ENCODE measurements around the gene MGAT1. TPM values are rescaled to one million over a fixed set of nuclear protein-coding genes. Genes with fewer than 3 reads are reported as not detected.

Gene MGAT1
- total RNA-seq, 1 donor from 2014 or later, result 122 TPM

GRCh38 chr5:180820788-180821321 is 18.2 kb upstream of the MGAT1 start:
- Mint-ChIP-seq H3K27ac (no peak overlapping the region), H3K27me3 (ENCODE audit: low read depth) (no peaks in the 10 kb centered on the region), H3K4me1 (ENCODE audit: low read depth) (peaks cover 34% of the 10 kb centered on the region), H3K4me3 (ENCODE audit: low read depth) (no peak overlapping the region), H3K36me3 (ENCODE audit: low read depth) (no peaks in the 10 kb centered on the region), H3K9me3 (no peaks in the 10 kb centered on the region)
- no peak for DNase-seq (ENCODE audit: low spot score)
- intact Hi-C loops (cut with micrococcal nuclease), result no loop called here

- Mint-ChIP-seq H3K27me3 (ENCODE audit: low read depth) (no peaks in the 10 kb centered on the region), H3K36me3 (ENCODE audit: low read depth) (no peaks in the 10 kb centered on the region), H3K9me3 (no peaks in the 10 kb centered on the region), H3K4me1 (ENCODE audit: low read depth) (peaks cover 32% of the 10 kb centered on the region), H3K27ac (no peak overlapping the region), H3K4me3 (ENCODE audit: low read depth) (no peak overlapping the region)
- no peak for DNase-seq (ENCODE audit: low spot score)
- intact Hi-C loops (cut with micrococcal nuclease), result no loop called here
Measured at GRCh38 chr5:180818677-180819341, 16.2 kb upstream of the MGAT1 start.

GRCh38 chr5:180817893-180818674 is 15.5 kb upstream of the MGAT1 start:
- Mint-ChIP-seq H3K27me3 (ENCODE audit: low read depth) (no peaks in the 10 kb centered on the region), H3K36me3 (ENCODE audit: low read depth) (no peaks in the 10 kb centered on the region), H3K27ac (no peak overlapping the region), H3K9me3 (no peaks in the 10 kb centered on the region), H3K4me1 (ENCODE audit: low read depth) (peaks cover 35% of the 10 kb centered on the region), H3K4me3 (ENCODE audit: low read depth) (no peak overlapping the region)
- intact Hi-C loops (cut with micrococcal nuclease), result no loop called here
- no peak for DNase-seq (ENCODE audit: low spot score)

DNA sequence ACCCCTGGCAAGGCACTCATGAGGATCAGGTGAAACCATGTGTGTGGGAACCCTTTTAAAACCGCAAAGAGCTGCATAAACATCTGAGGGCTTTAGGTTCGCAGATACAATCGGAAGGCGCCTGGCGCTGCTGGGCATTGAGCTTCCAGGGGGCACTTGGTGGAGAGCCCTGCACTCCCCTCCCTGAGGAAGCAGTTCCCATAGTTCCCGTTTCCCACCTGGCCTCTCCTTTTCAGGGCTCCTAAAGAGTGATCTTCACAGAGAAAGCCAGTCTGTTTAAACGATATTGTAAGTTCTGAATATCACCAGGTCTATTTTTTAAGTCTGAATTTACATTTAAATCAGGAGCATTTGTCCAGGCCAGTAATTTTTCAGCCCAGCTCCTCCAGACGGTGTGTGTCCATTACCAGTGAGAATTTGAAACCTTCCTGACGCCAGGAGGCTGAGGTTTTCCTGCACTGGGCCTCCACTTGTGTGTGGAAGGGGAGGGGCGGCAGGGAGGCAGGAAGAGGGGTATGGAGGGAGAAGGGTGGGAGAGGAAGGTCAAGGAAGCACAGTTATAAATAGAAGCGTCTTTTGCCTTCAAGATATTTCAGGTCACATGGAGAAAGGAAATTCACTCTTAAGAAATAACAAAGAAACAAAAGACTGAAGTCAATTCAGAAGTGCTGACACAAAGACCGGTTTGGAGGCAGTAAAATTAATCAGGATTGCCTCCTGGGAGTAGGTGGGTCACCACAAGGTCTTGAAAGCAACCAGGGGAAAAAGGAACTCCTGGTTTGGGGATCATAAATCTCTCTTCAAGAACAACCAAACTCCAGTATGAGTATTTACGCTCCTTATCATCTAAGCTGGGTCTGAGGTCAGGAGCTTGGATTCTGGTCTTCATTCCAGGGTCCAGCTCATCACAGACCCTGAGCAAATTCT is 14.3 kb upstream of the MGAT1 start:
- no peak for DNase-seq (ENCODE audit: low spot score)
- Mint-ChIP-seq H3K9me3 (no peaks in the 10 kb centered on the region), H3K4me3 (ENCODE audit: low read depth) (no peak overlapping the region), H3K36me3 (ENCODE audit: low read depth) (peaks cover under 1% of the 10 kb centered on the region), H3K27ac (no peak overlapping the region), H3K27me3 (ENCODE audit: low read depth) (no peaks in the 10 kb centered on the region), H3K4me1 (ENCODE audit: low read depth) (peaks cover 40% of the 10 kb centered on the region)
- intact Hi-C loops (cut with micrococcal nuclease), result no loop called here

- H3K27me3 Mint-ChIP-seq (ENCODE audit: low read depth), result no peaks in the 10 kb centered on the region
- H3K4me3 Mint-ChIP-seq (ENCODE audit: low read depth), result no peak overlapping the region
- peaks cover 3% of the 10 kb centered on the region for H3K36me3 Mint-ChIP-seq (ENCODE audit: low read depth)
- intact Hi-C loops (cut with micrococcal nuclease), result no loop called here
- H3K9me3 Mint-ChIP-seq, result no peaks in the 10 kb centered on the region
- no peak for DNase-seq (ENCODE audit: low spot score)
- H3K4me1 Mint-ChIP-seq (ENCODE audit: low read depth), result peaks cover 46% of the 10 kb centered on the region
- no peak overlapping the region for H3K27ac Mint-ChIP-seq
Measured at GRCh38 chr5:180815293-180815917, 12.8 kb upstream of the MGAT1 start.

DNA sequence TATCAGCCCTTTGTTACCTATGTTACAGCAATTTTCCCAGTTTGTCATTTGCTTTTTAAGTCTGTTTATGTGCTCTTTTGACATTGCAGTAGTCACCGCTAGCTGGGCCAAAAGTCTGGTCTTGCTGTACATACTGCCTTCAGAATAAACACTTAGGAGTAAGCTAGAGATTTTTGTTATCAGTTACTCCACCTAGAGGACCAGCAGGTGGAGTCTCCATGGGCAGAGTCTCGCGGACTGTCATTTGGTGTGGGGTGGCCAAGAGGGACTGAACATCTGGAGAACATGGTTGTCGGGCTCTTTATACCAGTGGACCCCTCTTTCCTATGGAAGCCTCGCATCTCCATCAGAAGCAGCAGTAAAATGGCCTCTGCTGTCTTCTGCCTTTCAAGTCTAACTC is 10.8 kb upstream of the MGAT1 start:
- H3K4me3 Mint-ChIP-seq (ENCODE audit: low read depth), result no peak overlapping the region
- intact Hi-C loops (cut with micrococcal nuclease), result loop anchor here (5.0 kb wide), 1 partner anchor 449 kb away; the partner anchor contains the start of gene TRIM52
- H3K27me3 Mint-ChIP-seq (ENCODE audit: low read depth), result no peaks in the 10 kb centered on the region
- no peak overlapping the region for H3K27ac Mint-ChIP-seq
- H3K4me1 Mint-ChIP-seq (ENCODE audit: low read depth), result peaks cover 54% of the 10 kb centered on the region
- DNase-seq (ENCODE audit: low spot score), result no peak
- no peaks in the 10 kb centered on the region for H3K9me3 Mint-ChIP-seq
- peaks cover 5% of the 10 kb centered on the region for H3K36me3 Mint-ChIP-seq (ENCODE audit: low read depth)

GRCh38 chr5:180811623-180812124 is 9.1 kb upstream of the MGAT1 start:
- Mint-ChIP-seq H3K9me3 (no peaks in the 10 kb centered on the region), H3K4me1 (ENCODE audit: low read depth) (peaks cover 64% of the 10 kb centered on the region), H3K27ac (peak overlapping the region; percentile 75), H3K4me3 (ENCODE audit: low read depth) (peak overlapping the region; percentile 79), H3K36me3 (ENCODE audit: low read depth) (peaks cover 21% of the 10 kb centered on the region), H3K27me3 (ENCODE audit: low read depth) (no peaks in the 10 kb centered on the region)
- DNase-seq (ENCODE audit: low spot score), result no peak
- intact Hi-C loops (cut with micrococcal nuclease), result loop anchor here (5.0 kb wide), 1 partner anchor 451 kb away; the partner anchor contains the start of gene TRIM52

DNA sequence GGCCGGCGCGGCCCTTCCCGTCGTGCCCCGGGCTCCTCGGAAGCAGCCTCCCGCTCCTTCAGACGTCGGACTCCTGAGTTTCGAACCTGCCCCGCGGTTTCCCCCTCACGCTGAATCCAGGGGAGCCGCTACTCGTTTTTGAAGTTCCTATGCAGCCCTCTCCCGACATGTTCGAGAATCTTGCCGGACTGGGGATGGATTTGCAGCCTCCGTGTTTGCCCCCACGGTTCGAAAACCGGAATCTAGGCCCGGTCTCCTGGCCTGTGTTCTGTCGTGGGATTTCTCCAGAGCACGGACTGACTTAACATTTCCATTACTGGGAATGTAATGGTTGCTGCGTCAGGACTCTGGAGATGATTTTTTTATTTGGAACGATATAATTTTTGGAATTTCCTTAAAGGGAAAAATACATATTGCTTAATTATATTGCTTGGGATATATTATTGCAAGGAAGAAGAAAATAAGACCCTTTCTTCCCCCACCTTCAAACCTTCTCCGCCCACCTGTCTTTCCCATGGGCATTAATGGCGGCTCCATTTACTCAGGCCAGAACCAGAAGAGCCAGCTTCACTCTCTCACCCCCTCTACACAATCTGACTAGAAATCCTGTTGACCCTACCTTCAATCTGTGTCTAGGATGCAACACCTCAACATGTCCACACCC is 8.5 kb upstream of the MGAT1 start:
- Mint-ChIP-seq H3K4me1 (ENCODE audit: low read depth) (peaks cover 66% of the 10 kb centered on the region), H3K27me3 (ENCODE audit: low read depth) (no peaks in the 10 kb centered on the region), H3K9me3 (no peaks in the 10 kb centered on the region), H3K27ac (peak overlapping the region; percentile 75), H3K36me3 (ENCODE audit: low read depth) (peaks cover 27% of the 10 kb centered on the region), H3K4me3 (ENCODE audit: low read depth) (peak overlapping the region; percentile 79)
- no peak for DNase-seq (ENCODE audit: low spot score)
- intact Hi-C loops (cut with micrococcal nuclease), result loop anchor here (1.0 to 5.0 kb wide), 4 partner anchors 9 to 451 kb away; partner anchors contain the start of genes MGAT1, TRIM52 and ZFP62

DNA sequence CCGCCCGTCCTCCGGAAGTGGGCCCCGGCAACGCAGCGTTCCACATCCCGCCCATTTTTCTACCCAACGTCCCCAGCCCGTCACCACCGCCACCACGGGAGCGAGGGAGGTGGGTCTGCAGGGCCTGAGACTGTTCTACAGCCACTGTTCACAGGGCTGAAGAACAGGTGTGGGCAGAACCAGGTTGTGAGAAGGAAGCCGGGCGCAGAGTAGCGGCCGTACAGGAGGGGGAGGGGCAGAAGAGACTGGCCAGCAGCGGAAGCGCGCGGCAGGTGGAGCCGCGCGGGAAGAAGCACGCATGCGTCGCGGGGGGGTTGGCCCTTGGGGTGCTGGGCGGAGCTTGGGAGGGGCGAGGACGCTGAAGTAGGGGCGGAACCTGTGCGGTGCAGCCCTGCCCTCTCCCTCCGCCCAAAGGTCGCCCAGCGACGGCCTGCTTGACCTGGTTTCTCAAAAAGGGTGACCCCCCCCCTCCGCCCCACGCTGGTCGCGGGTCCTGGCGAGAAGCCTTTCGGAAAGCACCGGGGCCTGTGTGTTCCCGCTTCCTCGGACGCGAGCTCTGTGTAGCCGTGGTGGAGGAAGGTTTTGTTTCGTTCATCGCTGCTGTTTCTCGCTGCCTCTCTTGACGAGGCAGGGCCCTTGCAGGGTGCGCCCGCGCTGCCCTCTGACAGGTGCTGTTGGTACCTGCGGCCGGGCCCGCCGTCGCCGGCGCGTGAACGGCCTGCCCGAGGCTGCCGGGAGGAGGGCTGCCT is 7.8 kb upstream of the MGAT1 start:
- intact Hi-C loops (cut with micrococcal nuclease), result loop anchor here (1.0 to 5.0 kb wide), 4 partner anchors 8 to 452 kb away; partner anchors contain the start of genes MGAT1, TRIM52 and ZFP62

DNA sequence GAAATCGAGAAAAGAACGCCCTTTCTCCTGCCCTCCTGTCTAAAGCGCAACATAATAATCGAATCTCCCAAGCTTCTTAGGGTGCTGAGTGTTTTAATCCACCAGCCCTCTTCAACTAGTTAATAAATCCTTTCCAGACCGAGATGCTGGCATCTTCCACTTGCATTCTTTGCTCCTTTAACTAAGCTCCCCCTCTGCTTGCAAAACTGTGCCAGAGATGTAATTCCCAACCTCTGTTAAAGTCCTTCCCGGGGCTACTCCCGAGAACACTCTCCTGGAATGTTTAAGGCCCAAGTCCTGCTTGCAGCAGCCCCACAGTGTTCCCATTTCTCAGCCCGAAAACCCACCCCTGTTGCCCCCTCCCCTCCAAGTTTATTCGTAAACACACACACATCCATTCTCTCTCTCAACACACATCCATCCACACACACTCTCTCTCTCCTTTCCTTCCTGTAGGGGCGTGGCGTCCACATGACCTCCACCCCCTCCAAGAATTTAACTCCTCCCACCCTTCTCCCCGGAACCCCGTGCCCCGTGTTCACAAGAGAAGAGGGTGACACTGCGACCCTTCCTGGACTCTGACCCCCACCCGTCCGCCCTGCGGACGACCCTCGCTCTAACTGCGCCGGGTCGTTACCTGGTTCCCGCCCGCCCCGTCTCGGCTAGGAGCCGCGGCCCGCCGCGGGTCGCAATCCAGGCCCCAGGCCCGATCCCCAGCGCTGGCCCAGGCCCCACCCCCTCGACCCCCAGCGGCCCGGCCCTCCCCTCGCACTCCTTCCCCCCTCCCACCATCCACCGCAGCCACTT is 7.0 kb upstream of the MGAT1 start:
- Mint-ChIP-seq H3K36me3 (ENCODE audit: low read depth) (peaks cover 38% of the 10 kb centered on the region), H3K27me3 (ENCODE audit: low read depth) (no peaks in the 10 kb centered on the region), H3K27ac (peak overlapping the region; percentile 99), H3K9me3 (no peaks in the 10 kb centered on the region), H3K4me3 (ENCODE audit: low read depth) (peak overlapping the region; percentile 79), H3K4me1 (ENCODE audit: low read depth) (peaks cover 70% of the 10 kb centered on the region)
- intact Hi-C loops (cut with micrococcal nuclease), result loop anchor here (1.0 to 5.0 kb wide), 5 partner anchors 7 to 1187 kb away; partner anchors contain the start of genes HNRNPH1, MGAT1, TRIM52 and ZFP62
- peak; percentile 92 for DNase-seq (ENCODE audit: low spot score)

More for the DNA sequence above, 7.8 kb upstream of the MGAT1 start:
- peak; percentile 92 for DNase-seq (ENCODE audit: low spot score)
- Mint-ChIP-seq H3K4me1 (ENCODE audit: low read depth) (peaks cover 69% of the 10 kb centered on the region), H3K27ac (peak overlapping the region; percentile 99), H3K36me3 (ENCODE audit: low read depth) (peaks cover 30% of the 10 kb centered on the region), H3K9me3 (no peaks in the 10 kb centered on the region), H3K4me3 (ENCODE audit: low read depth) (peak overlapping the region; percentile 79), H3K27me3 (ENCODE audit: low read depth) (no peaks in the 10 kb centered on the region)
